Uterus (tissue), 4 donors: ENCODE results near the gene EPB41L1. TPM values are rescaled to one million over a fixed set of nuclear protein-coding genes. Genes with fewer than 3 reads are reported as not detected.

Source experiments
- DNase-seq, 2 donors: peaks; one replicate each; pipeline ENCODE4 v3.0.0-alpha.2; 2019 to 2020
- H3K27ac ChIP-seq, 2 donors: fragments of 200-600 bp; sonication (generic); 1 replicate in 1 of 2; 2 replicates in 1 of 2; pipeline ENCODE4 v1.5.1; 2016 to 2018
- H3K27me3 ChIP-seq, 2 donors: fragments of 200-600 bp; sonication (generic); one replicate each; pipeline ENCODE4 v1.5.1; 2018 to 2019; ENCODE audit warnings: control low read depth in 1 of 2
- H3K36me3 ChIP-seq, 2 donors: fragments of 200-600 bp; sonication (generic); one replicate each; pipeline ENCODE4 v1.5.1; 2019; ENCODE audit warnings: control low read depth in 1 of 2
- H3K4me1 ChIP-seq, 2 donors: fragments of 200-600 bp; sonication (generic); one replicate each; pipeline ENCODE4 v1.5.1; 2018 to 2019; ENCODE audit warnings: control low read depth in 1 of 2
- H3K4me3 ChIP-seq, 2 donors: fragments of 200-600 bp; sonication (generic); 1 replicate in 1 of 2; 2 replicates in 1 of 2; pipeline ENCODE4 v1.5.1; 2018 to 2019; ENCODE audit warnings: mild to moderate bottlenecking in 1 of 2
- H3K9me3 ChIP-seq, 2 donors: fragments of 200-600 bp; sonication (generic); one replicate each; pipeline ENCODE4 v1.5.1; 2019; ENCODE audit warnings: control low read depth in 1 of 2
- CTCF ChIP-seq, 4 experiments: fragments of 200-600 bp in 2 of 4; fragments of 450-650 bp in 2 of 4; sonication (generic) in 2 of 4; IDR thresholded peaks; one replicate each; pipeline ENCODE4 v1.5.1; 2016 to 2019; ENCODE audit warnings: antibody characterized with exemption in 4 of 4, mild to moderate bottlenecking in 2 of 4, moderate library complexity in 1 of 4
- POLR2A ChIP-seq, 2 donors: fragments of 450-650 bp; IDR thresholded peaks; one replicate each; pipeline ENCODE4 v1.6.1; 2016; ENCODE audit warnings: antibody characterized with exemption in 2 of 2, mild to moderate bottlenecking in 1 of 2, moderate library complexity in 1 of 2
- intact Hi-C: fragments of 100-400 bp; cut with DNase I; formaldehyde crosslinking; loops from one replicate; pipeline ENCODE4 v1.15.1; 2023; ENCODE audit warnings: low total_unique reads
- total RNA-seq, 4 donors: library from RNA; depleted of rRNA in 3 of 4; stranded (reverse); fragments of >200 nt in 3 of 4; gene quantifications; one replicate each; pipeline versions ENCODE4 v1.1.0 to v1.2.4, GENCODE V29; 2014 to 2023
- donor health status: DM: yes; HTN: yes; CAD: no.

EPB41L1 gene
- total RNA-seq, 4 donors from 2014 or later: 4.9 to 69.2 (median 33.2) TPM

GRCh38 chr20:36125097-36125496 lies 29.4 kb upstream of the EPB41L1 start:
- H3K27me3 ChIP-seq: no peaks in the 10 kb centered on the region
- TF ChIP-seq CTCF (IDR thresholded peaks at IDR 0.05): no peak
- TF ChIP-seq POLR2A (IDR thresholded peaks at IDR 0.05): no peak
- DNase-seq: no peak
- no peaks in the 10 kb centered on the region for H3K4me1 ChIP-seq
- no peaks in the 10 kb centered on the region for H3K36me3 ChIP-seq
- H3K9me3 ChIP-seq: no peaks in the 10 kb centered on the region
- no peak overlapping the region for H3K4me3 ChIP-seq
- intact Hi-C loops: no loop called here
- no peak overlapping the region for H3K27ac ChIP-seq

GRCh38 chr20:36126836-36127527 lies 27.6 kb upstream of the EPB41L1 start:
- no peaks in the 10 kb centered on the region for H3K9me3 ChIP-seq
- no peaks in the 10 kb centered on the region for H3K27me3 ChIP-seq
- no peaks in the 10 kb centered on the region for H3K4me1 ChIP-seq
- no peak for TF ChIP-seq POLR2A (IDR thresholded peaks at IDR 0.05)
- TF ChIP-seq CTCF (IDR thresholded peaks at IDR 0.05): no peak
- H3K4me3 ChIP-seq: no peak overlapping the region
- intact Hi-C loops: no loop called here
- H3K36me3 ChIP-seq: no peaks in the 10 kb centered on the region
- DNase-seq: no peak
- no peak overlapping the region for H3K27ac ChIP-seq

- H3K4me3 ChIP-seq: no peak overlapping the region
- intact Hi-C loops: no loop called here
- H3K27me3 ChIP-seq: no peaks in the 10 kb centered on the region
- H3K4me1 ChIP-seq: no peaks in the 10 kb centered on the region
- H3K36me3 ChIP-seq: no peaks in the 10 kb centered on the region
- no peak for DNase-seq
- H3K9me3 ChIP-seq: no peaks in the 10 kb centered on the region
- no peak overlapping the region for H3K27ac ChIP-seq
- TF ChIP-seq POLR2A (IDR thresholded peaks at IDR 0.05) (no peak), CTCF (IDR thresholded peaks at IDR 0.05) (no peak)
These were observed 25.9 kb upstream of the EPB41L1 start for GRCh38 chr20:36128463-36129159.

- Histone ChIP-seq H3K36me3 (no peaks in the 10 kb centered on the region), H3K4me1 (no peaks in the 10 kb centered on the region), H3K4me3 (no peak overlapping the region), H3K9me3 (no peaks in the 10 kb centered on the region), H3K27ac (no peak overlapping the region), H3K27me3 (no peaks in the 10 kb centered on the region)
- TF ChIP-seq POLR2A (IDR thresholded peaks at IDR 0.05): no peak
- TF ChIP-seq CTCF (IDR thresholded peaks at IDR 0.05): no peak
- DNase-seq: no peak
- intact Hi-C loops: no loop called here
These were observed 25.4 kb upstream of the EPB41L1 start for GRCh38 chr20:36129160-36129543.

GRCh38 chr20:36130390-36130789 lies 24.1 kb upstream of the EPB41L1 start:
- TF ChIP-seq POLR2A (IDR thresholded peaks at IDR 0.05) (no peak), CTCF (IDR thresholded peaks at IDR 0.05) (no peak)
- Histone ChIP-seq H3K4me3 (no peak overlapping the region), H3K9me3 (no peaks in the 10 kb centered on the region), H3K4me1 (no peaks in the 10 kb centered on the region), H3K27me3 (no peaks in the 10 kb centered on the region), H3K27ac (no peak overlapping the region), H3K36me3 (no peaks in the 10 kb centered on the region)
- intact Hi-C loops: no loop called here
- DNase-seq: no peak
